ENCODE measurements around the gene JAGN1. TPM values are rescaled to one million over a fixed set of nuclear protein-coding genes. Genes with fewer than 3 reads are reported as not detected.

The JAGN1 gene
- 22.2 and 23.7 TPM in 2 replicates for total RNA-seq

GRCh38 chr3:9890249-9891071 is at the start of gene JAGN1:
Gene JAGN1 (plus strand): TSS chr3:9890610. CDS start chr3:9890723, 113 bp downstream.

GRCh38 chr3:9843715-9844438 is 46.5 kb upstream of the JAGN1 start, which contains the start of gene RPUSD3:
Gene RPUSD3 (minus strand): TSS chr3:9844008. CDS start chr3:9843990, 18 bp downstream.

GRCh38 chr3:9879830-9880549 is 10.4 kb upstream of the JAGN1 start, which contains the start of gene CIDEC:
Gene CIDEC (minus strand): TSS chr3:9880253. CDS start chr3:9878486, 1,767 bp downstream.

GRCh38 chr3:9902372-9903237 is 12.2 kb downstream of the JAGN1 start, which contains the start of gene IL17RE:
Gene IL17RE (plus strand): TSS chr3:9902848. CDS start chr3:9902933, 85 bp downstream.

GRCh38 chr3:9916734-9917680 is 26.6 kb downstream of the JAGN1 start, which contains the start of gene IL17RC:
Gene IL17RC (plus strand): TSS chr3:9917098. CDS start chr3:9917316, 218 bp downstream.

GRCh38 chr3:9933561-9934234 is 43.3 kb downstream of the JAGN1 start, which contains the start of gene CRELD1:
Gene CRELD1 (plus strand): TSS chr3:9933834. CDS start chr3:9934439, 605 bp downstream.

Other genes starting within 250 kb of the JAGN1 start
- gene MTMR14, start 241.1 kb upstream of the JAGN1 start, total RNA-seq = 29.8 and 31.8 TPM in 2 replicates
- gene CPNE9, start 186.8 kb upstream of the JAGN1 start, total RNA-seq = not detected in 2 replicates
- gene BRPF1, start 158.9 kb upstream of the JAGN1 start, total RNA-seq = 17.4 and 30.3 TPM in 2 replicates
- 16.0 and 27.0 TPM in 2 replicates for gene OGG1, start 140.7 kb upstream of the JAGN1 start, total RNA-seq
- gene CAMK1, start 120.7 kb upstream of the JAGN1 start, total RNA-seq = 3.1 and 11.3 TPM in 2 replicates
- 46.8 and 62.1 TPM in 2 replicates for gene TADA3, start 98.1 kb upstream of the JAGN1 start, total RNA-seq
- gene ARPC4, start 97.5 kb upstream of the JAGN1 start, total RNA-seq = 135 and 146 TPM in 2 replicates
- gene TTLL3, start 80.3 kb upstream of the JAGN1 start, total RNA-seq = 4.4 and 12.1 TPM in 2 replicates
- 23.4 and 37.9 TPM in 2 replicates for gene RPUSD3, start 46.6 kb upstream of the JAGN1 start, total RNA-seq
- gene CIDEC, start 10.4 kb upstream of the JAGN1 start, total RNA-seq = not detected in 2 replicates
- 1.4 and 4.0 TPM in 2 replicates for gene IL17RE, start 12.2 kb downstream of the JAGN1 start, total RNA-seq
- 9.2 and 16.6 TPM in 2 replicates for gene IL17RC, start 26.5 kb downstream of the JAGN1 start, total RNA-seq
- 27.3 and 36.0 TPM in 2 replicates for gene CRELD1, start 43.2 kb downstream of the JAGN1 start, total RNA-seq
- gene PRRT3, start 61.8 kb downstream of the JAGN1 start, total RNA-seq = 0.34 and 0.71 TPM in 2 replicates
- 47.2 and 62.4 TPM in 2 replicates for gene EMC3, start 96.2 kb downstream of the JAGN1 start, total RNA-seq
- 2.4 TPM in 2 replicates for gene FANCD2, start 135.8 kb downstream of the JAGN1 start, total RNA-seq
- gene FANCD2OS, start 217.6 kb downstream of the JAGN1 start, total RNA-seq = not detected in 2 replicates
- gene BRK1, start 225.1 kb downstream of the JAGN1 start, total RNA-seq = 65.8 and 109 TPM in 2 replicates